H1 (cell line): ENCODE data around the gene ZXDC. TPM values are rescaled to one million over a fixed set of nuclear protein-coding genes. Genes with fewer than 3 reads are reported as not detected.

ENCODE experiments used
- HDAC2 ChIP-seq, 2 experiments: fragments of 300-600 bp in 1 of 2; sonication (generic) in 1 of 2; IDR thresholded peaks; 2 replicates each; pipeline ENCODE4 v1.6.1; 2011 to 2012; ENCODE audit warnings: low read depth in 2 of 2, low read length in 2 of 2, mild to moderate bottlenecking in 2 of 2, moderate library complexity in 2 of 2, borderline replicate concordance in 1 of 2, inconsistent platforms in 1 of 2
- JUND ChIP-seq: IDR thresholded peaks from 2 replicates; pipeline ENCODE4 v1.6.1; 2011; ENCODE audit warnings: mild to moderate bottlenecking, improper control_type of control experiment, low read length
- polyA plus RNA-seq, 7 experiments: library from polyadenylated mRNA; depleted of rRNA in 3 of 7; stranded (reverse) in 5 of 7; unstranded in 2 of 7; fragments of >200 nt in 5 of 7; fragments of 200-250 nt in 2 of 7; gene quantifications; 1 replicate in 5 of 7; 2 replicates in 1 of 7; 4 replicates in 1 of 7; pipeline versions ENCODE4 v1.2.1 to v1.2.3, GENCODE V29; 2011 to 2013; ENCODE audit warnings: missing spikeins in 2 of 7, mixed read lengths in 2 of 7
- total RNA-seq: library from RNA; stranded (reverse); fragmentation: NEBNext Ultra II Directional; extraction: Animal tissue kit (Norgen Biotek cat#: 25700); gene quantifications from 2 replicates; pipeline ENCODE4 v1.2.1, GENCODE V29; 2021

ZXDC gene
- total and polyA plus RNA-seq, 2 of the 8 experiments (the other 6 are each of a cell fraction or from before 2014, with no cell fraction given), result 12.7 to 24.3 TPM

- no peak for TF ChIP-seq JUND
- TF ChIP-seq HDAC2 (IDR thresholded peaks at IDR 0.05; ENCODE audit: borderline replicate concordance in 1 of 2, low read depth in 2 of 2, low read length in 2 of 2), result no peak
Measured at GRCh38 chr3:126468028-126468891, 7.4 kb downstream of the ZXDC start (continued).
